Epidermal melanocyte (primary cell): Measurements from ENCODE around the gene TH.

Experiments used
- DNase-seq: peaks from one replicate; pipeline ENCODE4 v3.0.0; 2011; ENCODE audit warnings: low spot score; ENCODE audit not compliant: insufficient read length

The TH gene

DNA sequence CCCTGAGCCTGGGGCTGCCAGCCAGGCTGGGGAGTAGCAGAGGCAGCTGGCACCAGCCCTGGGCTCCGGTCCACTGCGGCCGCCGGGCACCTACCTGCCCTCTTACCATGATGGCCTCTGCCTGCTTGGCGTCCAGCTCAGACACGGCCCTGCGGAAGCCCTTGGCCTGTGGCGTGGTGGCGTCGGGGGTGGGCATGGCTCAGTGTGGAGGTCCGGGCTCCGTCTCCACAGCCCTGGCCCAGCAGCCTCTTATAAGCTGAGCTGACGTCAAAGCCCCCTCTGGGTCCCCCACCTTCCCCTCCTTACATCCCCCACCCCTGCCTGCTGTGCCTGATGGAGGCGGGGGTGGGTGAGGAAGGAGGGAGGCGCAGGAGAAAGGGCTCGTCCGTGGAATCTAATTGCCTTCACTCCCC is at the start of gene TH:
TSS of gene TH (minus strand) at position 225 of the 413 bp plus-strand sequence. CDS start at position 196, 29 bp downstream.
- DNase-seq, result no peak

DNA sequence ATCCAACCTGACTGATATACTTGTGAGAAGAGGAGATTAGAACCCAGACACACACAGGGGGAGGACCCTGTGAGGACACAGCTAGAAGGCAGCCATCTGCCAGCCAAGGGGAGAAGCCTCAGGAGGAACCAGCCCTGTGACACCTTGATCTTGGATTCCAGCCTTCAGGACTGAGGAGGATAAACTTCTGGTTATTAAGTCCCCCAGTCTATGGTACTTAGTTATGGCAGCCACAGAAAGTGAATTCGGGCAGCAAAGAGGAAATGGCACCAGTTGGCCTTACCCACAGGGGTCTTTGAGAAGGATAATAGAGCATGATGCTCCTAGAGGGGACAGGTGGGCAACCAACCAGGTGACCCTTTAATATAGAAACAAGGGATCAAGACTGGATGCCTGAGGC is 49.4 kb upstream of the TH start:
- no peak for DNase-seq

DNA sequence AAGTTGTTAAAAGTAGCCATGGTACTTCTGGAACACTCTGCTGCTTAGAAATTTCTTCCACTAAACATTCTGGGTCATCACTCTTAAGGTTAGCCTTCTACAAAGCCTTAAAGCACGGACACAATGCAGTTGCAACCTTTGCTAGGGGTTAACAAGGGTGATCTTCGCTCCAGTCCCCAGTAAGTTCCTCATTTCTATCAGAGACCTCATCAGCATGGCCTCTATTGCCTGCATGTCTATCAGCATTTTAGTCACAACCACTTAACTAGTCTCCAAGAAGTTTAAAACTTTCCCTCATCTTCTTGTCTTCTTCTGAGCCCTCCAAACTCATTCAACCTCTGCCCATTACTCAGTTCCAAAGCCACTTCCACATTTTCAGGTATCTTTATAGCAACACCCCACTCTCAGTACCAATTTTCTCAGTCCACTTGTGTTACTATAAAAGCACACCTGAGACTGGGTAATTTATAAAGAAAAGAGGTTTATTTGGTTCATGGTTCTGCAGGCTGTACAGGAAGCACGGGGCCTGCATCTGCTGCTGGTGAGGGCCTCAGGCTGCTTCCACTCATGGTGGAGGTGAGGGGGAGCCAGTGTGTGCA is 48.7 kb upstream of the TH start:
- no peak for DNase-seq

DNA sequence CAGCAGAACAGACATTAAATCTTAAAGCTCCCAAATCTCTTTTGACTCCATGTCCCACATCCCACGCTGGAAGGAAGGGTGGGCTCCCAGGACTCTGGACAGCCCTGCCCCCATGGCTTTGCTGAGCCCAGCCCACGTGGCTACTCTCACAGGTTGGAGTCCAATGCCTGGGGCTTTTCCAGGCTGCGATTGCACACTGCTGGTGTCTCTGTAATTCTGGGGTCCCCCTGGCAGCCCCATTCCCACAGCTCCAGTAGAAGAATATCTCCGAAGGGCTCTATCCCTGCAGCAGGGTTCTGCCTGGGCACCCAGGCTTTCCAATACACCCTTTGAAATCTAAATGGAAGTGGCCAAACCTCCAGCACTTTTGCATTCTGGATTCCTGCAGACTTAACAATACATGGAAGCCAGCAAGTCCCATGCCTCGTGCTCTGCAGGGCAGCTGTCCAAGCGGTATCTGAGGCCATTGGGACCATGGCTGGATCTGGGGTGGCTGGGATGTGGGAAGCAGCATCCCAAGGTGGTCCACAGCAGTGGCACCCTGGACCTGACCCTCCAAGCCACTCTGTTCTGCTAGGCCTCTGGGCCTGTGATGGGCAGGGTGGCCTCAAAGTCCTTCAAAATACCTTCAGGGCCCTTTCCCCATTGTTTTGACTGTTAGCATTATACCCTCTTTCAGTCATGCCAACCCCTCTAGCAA is 47.9 kb upstream of the TH start:
- DNase-seq, result no peak

DNA sequence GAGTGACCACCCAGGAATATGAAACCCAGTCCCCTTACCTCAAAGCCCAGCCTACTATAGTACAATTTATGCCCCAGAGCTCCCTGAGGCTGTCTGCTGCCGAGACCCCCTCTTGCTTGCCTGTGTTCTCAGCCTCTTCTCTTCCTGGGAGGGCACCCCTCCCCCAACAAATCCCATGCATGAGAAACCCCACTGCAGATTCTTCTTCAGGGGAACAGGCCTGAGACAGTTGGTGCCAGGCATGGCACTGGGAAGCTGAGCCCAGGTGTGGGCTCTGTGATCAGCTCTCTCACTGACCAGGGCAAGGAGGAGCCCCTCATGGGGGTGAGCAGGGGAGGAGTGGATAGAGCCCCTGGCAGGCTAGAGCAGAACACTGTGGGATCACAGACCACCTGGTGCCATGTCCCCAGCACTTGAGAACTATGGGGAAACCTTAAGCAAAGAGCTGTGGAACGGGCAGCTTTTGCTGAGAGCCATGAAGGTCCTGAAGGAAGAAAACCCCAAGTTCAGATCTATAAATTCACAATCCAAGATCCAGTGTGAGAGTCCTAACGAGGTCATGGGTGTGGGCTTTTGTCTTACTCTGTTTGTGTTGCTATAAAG is 46.5 kb upstream of the TH start:
- DNase-seq, result no peak

DNA sequence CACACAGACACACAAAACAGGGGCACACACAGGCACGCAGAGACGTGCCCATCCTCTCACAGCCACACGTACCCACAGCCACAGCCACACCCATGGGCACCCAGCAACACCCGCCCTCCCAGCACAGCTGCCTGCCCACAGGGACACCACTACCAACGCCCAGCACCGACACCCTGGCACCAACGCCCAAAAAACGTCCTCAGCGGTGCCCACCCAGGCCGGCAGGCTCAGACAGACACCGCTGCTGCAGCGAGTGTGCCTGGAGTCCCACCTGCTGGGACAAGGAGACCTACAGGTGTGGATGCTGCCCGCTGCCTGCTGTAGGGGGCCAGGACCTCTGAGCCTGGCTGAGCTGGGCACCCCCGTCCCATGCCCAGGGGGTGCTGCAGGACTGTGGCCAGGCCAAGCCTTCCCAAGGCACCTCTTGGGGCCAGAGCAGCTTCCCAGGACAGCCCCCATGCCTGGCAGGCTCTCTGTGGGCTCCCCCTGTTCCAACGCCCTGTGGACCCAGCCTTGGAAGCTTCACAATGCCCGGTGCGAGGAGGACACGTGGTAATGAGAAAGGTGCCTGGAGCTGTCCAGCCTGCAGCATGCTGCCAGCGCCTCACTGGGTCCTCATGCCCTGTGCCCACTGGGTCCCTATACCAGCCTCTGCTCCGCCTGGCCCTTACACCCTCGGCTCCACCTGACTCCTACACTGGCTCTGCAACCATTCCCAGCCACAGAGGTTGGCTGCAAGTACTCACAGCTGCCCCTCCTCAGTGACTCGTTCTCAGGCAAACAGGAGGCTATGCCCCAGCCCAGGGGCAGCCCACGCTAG is 45.8 kb upstream of the TH start:
- DNase-seq, result no peak

DNA sequence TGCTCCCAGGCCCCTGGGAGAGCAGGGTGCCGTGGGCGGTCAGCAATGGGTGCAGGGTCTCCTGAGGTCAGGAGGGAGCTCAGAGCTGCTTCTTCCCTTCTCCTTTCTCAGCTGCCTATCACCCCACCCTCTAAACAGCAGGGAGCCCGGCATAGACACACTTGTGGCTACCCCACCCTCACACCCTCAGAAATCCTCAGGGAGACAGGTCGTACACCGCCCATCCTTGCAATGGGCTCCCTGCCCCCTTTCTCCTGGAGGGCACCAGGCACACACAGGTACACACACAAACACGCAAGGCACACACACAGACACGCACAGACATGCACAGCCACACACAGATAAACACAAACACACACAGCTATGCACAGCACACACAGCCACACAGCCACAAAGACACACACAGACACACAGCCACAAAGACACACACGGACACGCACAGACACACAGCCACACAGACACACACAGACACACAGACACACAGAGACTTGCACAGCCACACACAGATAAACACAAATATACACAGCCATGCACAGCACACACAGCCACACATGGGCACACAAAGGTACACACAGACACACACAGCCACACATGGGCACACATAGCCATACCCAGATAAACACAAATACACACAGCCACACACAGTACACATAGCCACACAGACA is 44.9 kb upstream of the TH start:
- DNase-seq, result no peak

DNA sequence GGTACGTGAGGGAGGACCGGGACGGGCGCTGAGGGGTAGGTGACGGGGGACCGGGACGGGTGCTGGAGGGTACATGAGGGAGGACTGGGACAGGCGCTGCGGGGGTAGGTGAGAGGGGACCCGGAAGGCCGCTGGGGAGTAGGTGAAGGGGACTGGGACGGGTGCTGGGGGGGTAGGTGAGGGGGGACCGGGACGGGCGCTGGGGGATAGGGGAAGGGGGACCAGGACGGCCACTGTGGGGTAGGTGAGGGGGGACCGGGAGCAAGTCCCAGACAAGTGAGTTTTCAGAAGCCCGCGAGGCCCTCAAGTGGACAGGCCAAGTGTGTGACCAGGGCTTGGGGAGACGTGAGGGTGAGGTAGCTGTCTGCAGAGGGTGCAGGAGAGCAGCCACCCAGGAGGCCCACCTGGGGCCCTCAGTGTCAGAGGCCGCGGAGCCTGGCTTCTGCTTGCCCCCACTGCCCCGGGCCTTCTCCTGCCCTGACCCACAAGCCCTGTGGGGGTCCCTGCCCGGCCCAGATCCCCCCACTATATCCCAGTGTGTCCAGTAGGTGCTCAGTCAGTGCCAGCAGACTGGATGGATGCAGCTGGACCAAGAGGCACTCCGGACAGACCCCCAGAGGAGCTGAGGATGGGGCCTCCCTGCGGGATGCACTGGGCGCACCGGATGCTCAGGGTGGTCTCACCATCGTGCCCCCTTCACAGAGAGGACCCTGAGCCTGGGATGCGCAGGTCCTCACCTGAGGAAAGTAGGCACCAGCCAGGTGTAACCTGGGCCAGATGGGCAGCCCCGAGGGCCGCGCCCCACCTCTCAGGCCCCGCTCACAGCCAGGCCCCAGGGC is 44.2 kb upstream of the TH start:
- DNase-seq, result no peak

DNA sequence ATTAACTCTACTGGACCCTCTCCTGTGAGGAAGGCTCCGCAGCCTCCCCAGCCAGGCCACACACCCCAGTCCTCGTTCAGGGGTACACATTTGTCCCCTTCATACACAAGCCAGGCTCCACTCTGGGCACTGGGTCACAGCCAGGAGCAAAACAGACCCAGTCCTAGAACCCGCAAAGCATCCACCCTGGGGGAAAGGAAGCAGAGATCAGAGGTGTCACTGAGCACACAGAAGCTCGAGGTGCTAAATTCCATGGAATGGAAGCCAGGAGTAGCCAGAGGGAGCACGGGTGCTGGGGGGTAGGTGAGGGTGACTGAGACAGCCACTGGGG is 43.6 kb upstream of the TH start:
- no peak for DNase-seq

DNA sequence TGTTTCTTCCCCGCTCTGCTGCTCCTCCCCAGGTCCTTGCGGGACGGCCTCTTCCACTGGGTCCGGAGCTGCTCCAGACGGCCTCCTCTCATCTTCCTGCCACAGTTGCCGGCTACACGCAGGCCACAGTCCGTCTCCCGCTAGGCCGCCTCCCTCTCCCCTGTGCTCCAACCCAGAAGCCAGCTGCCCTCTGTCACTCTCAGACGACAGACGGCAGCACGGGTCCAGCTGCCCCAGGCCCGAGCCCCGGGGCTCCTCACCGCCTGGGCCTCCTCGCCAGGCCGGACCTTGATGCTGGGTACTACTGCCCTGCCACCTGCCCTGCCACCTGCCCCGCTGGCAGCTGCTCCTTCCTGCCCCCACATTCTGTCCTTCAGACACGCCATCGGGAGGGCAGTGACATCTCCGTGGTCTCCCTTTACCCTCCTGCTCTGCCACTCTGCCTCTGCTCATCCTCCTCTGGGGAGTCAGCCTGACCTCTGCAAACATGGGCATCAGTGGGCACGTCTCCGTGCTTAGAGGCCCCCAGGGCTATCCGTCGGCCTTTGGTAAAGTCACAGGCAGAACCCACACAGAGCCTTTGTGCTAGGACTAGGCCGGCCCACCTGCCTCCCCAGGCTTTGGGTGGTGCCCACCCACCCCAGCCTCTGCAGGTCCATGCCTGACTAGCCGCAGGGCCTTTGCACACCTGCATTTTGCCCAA is 43.1 kb upstream of the TH start:
- DNase-seq, result no peak

DNA sequence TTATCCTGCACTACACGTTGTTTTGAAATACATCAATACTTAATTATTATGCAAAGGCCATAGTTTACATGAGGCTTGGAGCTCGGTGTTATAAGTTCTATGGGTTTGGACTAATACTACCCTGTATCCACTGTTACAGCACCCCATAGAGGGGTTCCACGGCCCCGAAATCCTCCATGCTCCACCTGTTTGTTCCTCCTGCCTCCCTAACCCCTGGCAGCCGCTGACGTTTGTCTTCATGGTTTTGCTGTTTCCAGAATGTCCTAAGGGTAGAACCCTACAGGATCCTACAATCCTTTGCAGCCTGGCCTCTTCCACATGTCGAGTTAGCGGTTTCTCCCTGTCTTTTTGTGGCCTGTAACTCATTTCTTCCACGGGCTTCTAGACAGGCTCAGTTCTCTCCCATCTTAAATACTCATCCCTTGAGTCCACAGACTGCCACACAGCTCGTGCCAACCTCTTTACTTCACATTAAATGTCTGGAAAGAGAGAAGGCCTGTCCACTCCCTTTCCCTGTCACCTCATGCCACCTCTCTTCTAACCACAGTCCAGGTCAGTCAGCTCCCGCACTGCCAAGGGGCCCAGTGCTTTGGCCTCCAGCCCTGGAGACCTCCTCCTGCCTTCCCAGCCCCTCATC is 42.4 kb upstream of the TH start:
- no peak for DNase-seq

DNA sequence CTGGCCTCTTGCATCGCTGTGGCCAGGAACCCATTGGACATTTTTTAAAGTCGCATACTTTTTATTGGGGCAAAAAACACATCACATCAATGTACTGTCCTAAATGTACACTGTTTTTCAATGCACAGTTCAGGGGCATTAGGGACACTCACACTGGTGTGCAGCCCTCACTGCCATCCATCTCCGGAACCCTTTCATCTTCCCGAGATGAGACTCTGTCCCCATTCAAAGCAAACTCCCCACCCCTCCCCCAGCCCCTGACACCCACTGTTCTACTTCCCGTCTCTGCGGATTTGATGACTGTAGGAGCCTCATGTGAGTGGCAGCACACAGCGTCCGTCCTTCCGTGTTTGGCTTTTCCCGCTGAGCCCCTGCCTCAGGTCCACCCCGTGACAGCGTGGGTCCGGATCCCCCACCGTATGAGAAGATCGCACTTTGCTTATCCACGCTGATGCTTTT is 41.8 kb upstream of the TH start:
- no peak for DNase-seq

DNA sequence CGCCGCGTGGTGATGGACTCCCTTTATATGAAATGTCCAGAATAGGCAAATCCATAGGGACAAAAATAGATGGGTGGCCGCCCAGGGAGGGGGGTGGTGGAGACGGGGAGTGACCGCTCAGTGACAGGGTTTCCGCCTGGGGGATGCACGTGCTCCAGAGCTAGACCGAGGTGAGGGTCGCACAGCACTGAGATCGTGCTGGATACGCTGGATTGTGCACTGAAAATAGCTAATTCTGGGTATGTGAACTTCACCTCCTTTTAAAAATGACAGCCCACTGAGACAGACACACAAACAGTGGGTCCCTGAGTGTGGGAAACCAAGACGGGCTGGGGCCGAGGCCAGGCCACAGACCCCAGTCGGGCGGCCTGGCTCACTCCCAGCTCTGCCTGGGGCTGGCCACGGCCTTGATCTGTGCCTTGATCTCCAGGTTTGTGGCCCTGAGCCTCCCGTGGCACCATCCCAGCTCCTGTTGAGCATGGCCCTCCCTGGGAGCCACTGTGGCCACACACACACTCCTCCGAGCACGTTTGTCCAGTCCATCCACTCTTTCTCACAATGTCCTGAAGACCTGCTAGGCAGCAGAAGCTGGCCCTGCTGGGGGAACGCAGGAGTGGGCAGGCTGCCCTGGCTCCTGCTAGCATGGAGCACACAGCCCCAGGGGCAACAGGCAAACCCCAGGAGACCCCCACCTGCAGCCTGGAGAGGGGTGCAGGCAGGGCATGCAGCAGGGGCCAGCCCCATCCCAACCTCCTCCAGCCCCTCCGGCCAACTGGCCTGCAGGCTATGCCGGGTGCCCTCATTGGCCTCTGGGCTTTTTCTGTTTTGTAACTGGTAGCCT is 41.0 kb upstream of the TH start:
- no peak for DNase-seq

DNA sequence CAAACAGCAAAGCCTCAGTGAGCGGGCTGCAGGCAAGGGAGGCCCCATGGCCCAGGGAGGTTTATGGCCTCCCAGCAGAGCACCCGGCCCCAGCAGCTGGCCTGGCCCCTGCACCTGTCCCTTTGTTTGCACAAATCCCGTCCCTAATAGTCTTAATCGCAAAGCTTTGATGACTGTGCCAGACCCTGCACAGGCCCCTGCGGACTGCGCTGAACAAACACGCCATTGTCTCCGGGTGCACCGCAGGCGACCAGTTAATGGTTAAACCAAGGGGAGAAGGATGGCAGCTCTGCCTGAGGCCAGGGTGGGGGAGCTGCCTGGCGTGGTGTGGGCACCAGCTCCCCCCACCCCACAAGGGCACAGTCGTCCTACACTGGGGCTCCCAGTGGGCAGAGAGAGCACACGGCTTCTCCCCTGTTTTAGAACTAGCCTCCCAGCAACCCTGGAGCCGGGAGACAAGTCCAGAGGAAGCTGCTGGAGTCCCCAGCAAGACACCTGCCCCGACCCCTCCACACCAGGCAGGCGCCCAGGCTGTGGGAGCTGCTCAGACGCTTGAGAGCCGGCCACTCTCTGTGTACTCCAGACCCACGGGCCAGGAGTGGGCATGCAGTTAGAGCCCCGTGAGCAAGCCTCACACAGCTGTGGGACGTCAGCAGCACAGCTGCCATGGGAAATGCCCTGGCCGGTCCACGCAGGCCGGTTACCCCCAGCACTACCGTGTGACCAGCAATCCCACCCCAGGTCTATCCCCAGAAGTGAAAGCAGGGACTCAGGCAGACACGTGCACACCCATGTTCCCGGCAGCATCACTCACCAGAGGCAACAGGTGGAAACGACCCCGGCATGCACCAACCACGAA is 39.7 kb upstream of the TH start:
- DNase-seq, result no peak

DNA sequence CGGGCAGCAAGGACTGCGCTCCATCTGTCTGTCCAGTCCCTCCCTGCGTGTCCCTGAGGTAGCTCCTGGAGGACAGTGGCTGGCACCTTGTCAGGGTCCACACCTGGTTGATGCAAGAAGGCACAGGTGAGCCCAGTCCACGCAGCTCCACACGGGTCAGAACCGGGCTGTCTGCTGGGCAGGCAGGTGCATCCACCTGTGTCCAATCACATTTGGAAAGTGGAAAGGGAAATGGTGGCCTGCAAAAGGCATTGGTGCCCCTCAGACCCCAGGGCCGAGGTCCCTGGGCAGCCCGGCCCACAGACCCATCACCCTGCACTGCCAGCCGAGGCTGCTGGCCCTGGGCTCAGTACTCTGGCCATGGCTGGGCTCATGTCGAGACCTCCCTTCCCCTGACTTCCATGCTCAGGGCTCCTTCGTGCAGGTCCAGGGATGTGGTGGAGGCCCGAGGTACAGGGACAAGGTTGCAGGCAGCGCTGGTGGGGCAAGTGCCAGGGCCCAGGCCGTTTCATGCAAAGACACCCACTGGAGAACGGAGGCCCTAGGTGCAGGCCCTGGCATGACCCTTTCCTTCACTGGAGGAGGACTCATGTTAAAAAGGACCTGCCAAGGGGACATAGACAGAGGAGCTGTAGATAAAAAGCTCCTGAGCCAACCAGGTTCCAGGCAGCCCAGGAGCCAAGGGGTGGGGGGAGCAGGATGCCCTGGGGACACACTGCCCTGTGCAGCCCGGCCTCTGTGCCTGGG is 38.9 kb upstream of the TH start:
- DNase-seq, result no peak

DNA sequence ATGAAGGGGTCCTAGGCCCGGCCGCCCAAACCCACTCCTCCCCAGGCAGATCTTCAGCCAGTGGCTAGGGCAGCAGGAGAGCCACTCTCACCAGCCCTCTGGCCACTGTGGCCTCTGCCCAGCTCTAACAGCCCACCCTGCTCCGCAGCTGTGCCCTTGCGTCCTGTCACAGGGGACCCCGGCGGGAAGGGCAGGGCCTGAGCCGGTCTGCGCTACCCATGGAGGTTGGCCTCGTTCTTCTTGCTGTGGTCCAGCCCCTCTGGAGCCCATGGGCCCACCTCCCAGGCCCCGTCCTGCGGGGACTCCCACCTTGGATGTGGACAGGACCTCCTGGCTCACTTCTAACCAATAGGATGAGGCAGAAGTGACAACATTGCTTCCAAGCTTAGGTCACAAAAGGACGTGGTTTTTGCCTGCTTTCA is 38.3 kb upstream of the TH start:
- DNase-seq, result no peak

DNA sequence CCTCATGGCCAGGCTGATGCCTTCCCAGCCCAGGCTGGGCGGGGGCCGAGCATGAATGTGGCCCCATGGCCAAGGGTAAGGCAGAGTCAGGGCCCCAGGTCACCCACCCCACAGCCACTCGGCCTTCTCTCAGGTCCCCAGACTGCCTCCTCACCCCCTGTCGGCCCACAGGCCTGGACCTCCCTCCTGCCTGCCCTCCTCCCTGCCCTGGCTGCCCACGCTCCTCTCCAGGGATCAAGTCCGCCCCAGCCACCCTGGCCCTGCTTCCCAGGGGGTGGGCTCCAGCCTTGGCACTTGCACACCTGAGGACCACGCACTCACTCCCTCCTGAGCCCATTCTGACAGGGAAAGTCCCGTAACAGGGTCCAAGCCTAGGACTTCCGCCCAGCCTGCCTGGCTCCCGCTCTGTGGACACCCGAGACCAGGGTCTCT is 37.8 kb upstream of the TH start:
- no peak for DNase-seq
